NCI-H524 treated with DMSO at 0.1 percent for 48 hours (cell line): Measurements from ENCODE around the gene ADAMTSL4.

Experiments
- DNase-seq: peaks from one replicate; lab custom pipeline; 2025; lab: John Stamatoyannopoulos, UW

Gene ADAMTSL4

DNA sequence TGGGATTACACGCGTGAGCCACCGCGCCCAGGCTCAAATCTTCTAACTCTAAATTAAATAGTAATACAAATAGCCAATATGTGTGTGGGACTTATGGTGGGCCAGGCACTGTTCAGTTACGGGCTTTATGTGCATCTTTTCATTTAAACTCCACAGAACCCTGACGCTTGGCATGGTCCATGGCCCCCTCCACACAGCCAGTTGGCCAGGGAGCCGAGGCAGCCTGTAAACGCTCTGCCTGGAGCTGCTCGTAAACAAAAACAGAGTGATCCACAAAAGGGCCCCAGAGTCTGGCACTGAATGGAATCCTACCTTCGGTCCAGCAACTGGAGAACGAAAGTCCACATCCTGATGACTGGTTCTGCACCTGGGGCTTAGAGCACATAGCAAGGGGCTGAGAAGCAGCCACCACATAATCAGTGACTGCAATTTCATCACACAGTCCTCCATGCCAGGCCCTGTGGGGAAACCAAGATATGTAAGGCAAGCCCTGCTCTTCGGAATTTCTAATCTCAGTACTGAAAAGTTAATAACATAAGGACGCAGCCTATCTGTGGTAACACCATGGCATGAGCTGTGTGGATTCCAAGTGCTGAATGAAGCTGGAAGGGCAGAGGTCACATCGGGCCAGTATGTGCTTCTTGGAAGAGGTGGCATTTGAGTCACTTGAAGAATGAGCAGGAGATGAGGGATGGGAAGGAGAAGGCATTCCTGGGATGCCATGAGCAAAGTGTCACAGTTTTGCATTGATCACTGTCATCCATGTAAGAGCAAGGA is 13.5 kb upstream of the ADAMTSL4 start:
- no peak for DNase-seq

DNA sequence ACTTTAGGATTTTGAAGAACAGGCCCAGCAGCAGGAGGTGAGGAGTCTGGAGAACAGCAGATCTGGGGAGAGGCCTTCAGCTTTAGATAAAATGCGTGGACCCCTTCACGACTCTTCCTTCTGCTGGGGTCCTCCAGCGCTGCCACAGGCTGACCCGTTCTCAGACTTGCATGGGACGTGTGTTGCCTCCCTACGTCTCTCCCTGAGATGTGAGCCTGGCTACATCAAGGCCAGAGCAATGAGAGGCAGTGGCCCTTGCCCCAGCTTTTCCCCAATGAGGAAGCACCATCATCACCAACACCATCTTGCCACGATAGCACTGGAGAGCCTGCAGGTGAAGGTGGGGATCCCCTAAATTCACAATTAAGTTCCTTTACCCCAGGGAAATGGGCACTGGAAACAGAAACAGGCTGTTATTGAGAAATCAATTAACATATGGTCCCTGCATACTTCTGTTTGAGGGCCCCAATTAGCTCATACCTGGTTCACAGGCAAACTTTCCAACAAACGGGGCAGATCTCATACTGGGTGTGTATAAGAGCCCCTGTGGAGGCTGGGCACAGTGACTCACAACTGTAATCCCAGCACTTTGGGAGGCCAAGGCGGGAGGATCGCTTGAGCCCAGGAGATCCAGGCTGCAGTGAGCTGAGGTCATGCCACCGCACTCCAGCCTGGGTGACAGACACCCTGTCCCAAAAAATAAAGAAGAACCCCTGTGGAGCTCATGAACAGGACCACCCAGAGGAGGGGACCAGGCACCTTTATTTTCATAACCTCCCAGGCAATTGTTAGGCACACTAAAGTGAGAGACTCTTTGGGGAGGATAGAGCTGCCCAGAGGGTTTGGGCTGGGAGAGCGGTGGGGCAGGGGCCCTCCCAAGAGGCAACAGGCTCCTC is 12.1 kb upstream of the ADAMTSL4 start:
- no peak for DNase-seq

DNA sequence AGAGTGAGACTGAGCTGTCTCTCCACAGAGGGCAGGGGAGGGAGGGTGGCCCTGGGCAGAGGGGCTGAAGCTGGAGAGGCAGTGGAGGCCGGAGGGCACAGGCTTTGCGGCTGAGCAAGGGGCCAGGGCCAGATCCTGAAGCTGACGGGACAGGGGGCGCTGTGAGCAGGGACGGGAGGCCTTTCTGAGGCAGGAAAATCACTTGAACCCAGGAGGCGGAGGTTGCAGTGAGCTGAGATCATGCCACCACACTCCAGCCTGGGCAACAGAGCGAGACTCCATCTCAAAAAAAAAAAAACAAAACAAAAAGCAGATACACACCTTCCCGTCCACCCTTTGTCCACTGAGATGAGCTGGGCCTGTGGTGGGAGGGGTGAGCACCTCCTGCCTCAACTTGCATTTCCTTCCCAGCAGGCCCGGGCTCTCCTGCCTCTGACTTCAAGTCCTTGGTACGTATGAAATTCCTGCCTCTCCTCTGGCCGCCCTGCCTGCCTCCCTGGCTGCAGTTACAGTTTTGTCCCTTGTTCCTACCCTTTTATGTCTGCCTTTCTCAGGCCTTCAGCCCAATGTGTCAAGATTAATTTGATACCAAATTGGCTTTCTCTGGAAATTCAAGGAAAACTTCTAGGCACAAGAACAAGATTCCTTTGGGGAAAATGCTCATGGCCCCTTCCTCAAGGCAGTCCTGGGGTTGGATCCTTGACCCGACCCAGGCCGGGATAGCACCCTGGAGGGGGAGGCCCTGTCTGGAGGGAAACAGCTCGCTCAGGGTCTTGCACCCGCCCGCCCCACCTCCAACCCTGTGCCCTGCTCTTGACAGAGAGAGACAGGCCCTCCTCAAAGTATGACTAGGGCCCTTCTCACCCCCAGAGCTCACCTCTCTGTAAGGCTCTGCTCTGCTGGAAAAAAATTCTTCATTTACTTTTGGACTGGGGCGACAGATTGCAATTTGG is 11.2 kb upstream of the ADAMTSL4 start:
- DNase-seq = no peak

DNA sequence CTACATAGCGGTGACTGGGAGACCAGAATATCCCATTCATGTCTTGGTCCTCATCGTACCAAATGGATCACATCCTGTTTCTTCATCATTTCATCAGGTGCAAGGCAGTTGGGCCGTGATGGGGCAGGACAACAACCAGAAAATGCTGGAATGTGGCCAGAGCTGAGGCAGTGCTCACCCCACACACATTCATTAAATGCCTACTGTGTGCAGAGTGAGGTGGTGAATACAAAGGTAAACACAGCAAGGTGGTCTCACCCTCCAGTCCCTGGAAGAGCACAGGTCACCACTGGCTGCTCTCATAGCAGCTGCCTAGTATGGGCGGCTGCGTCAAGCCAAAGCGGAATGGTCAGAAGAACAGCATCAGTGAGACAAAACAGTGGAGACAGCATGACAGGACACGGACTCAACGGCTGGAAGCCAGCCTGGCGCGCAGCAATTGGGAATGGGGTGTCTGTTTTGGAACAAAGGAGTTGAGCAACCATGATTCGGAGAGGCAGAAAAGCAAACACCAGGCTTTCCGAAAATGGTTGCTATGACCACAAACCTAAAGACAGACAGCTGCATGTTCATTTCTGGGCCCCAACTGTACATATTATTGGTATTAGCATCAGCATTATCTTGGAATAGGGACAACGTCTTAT is 5.6 kb upstream of the ADAMTSL4 start:
- DNase-seq = no peak

DNA sequence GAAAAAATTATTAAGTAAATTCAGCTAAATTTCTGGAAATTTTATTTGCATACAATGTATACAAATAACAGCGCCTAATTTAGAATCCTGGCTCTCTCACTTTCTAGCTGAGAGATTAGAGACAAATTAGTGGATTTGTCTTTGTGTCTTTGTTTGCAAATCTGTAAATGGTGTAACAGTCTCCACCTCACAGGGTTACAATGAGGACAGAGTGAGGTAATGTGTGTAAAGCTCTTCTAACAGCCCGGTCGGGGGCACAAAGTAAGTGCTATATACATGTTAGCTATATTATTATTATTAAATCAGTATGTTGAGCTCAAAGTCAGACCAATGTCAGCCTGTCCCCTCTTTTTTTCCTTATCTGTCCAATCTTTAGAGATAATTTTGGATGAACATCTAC is 5.0 kb upstream of the ADAMTSL4 start:
- DNase-seq = no peak

DNA sequence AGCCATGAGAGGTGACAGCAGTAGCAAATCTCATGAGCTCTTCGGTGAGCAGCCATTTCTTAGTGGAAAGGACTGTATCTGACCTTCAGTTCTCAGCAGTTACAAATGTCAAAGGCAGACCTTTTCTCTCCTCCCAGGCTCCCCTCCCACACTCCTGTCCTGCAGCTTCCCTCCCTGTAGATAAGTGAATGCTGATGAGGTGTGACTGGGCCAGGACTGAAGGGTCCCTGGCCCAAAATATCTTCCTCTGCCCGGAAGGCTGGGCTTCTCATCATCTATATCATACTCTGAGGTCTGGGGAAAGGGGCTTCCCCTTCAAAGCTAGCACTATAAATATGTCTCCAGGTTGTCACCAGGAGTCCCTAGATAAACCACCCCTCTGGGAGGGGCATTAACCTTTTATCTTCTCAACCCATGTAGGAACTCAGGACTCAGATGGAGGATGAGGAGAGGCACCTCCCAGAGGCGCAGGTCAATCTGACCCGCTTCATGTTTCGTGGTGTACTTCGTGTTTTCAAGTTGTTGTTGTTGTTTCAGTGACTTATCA is 3.6 kb upstream of the ADAMTSL4 start:
- no peak for DNase-seq

DNA sequence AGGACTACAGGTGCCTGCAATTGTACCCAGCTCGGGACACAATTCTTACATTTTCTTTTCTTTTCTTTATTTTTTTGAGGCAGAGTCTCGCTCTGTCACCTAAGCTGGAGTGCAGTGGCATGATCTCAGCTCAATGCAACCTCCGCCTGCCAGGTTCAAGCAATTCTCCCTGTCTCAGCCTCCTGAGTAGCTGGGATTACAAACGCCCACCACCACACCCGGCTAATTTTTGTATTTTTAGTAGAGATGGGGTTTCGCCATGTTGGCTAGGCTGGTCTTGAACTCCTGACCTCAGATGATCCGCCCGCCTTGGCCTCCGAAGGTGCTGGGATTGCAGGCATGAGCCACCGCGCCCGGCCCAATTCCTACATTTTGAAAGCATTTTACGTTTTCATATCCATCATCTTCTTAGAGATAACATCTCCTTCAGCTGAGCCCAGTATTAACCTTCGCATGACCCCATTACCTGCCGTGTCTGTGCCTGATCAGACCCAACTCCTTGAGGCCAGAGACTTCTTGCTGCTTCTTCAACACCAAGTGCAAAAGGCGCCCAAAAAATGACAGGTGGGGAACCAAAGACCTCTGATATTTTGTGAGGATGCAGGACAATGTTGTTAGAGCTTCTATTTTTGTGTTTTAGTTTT is 2.8 kb upstream of the ADAMTSL4 start:
- no peak for DNase-seq

DNA sequence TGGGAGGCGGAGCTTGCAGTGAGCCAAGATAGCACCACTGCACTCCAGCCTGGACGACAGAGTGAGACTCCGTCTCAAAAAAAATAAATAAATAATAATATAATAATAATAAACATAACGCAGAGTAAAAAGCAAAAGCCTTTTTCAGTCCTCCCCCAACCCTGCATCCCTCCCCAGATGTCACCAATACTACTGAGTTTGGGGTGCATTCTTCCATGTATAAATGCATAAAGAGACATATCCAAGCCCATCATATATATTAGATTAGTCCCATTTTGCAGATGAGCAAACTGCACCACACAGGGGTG is 930 bp upstream of the ADAMTSL4 start:
- DNase-seq = no peak

DNA sequence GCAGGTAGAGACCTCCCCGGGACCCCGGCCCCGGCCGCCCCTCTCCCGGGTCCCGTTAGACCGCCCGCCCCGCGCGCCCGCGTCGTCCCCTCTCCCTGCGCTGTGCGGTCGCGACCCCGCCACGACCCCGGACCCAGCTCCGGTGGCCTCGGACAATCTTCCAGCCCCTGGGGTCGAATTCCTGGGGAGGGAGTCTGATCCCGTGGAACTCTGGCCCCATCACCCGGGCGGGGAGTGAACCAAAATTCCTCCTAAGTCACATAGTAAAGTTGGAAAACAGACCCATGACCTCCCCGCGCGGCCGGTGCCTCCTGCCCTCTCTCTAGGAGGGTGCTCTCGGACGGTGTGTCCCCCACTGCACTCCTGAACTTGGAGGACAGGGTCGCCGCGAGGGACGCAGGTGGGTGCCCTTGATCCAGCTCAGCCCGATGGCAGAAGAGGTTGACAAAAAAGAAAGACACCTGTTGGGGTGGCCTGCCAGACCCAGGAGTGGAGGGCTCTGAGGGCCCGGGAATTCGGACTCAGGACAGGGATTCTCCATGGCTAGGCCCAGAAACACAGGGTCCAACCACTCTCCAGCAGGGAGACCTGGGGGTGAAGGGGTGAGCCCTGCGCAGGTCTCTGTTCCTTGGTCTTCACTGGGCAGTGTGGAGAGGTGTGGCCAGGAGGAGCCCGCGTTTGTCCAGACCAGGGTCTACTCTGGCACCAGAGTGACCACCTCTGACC is 451 bp downstream of the ADAMTSL4 start:
- no peak for DNase-seq

DNA sequence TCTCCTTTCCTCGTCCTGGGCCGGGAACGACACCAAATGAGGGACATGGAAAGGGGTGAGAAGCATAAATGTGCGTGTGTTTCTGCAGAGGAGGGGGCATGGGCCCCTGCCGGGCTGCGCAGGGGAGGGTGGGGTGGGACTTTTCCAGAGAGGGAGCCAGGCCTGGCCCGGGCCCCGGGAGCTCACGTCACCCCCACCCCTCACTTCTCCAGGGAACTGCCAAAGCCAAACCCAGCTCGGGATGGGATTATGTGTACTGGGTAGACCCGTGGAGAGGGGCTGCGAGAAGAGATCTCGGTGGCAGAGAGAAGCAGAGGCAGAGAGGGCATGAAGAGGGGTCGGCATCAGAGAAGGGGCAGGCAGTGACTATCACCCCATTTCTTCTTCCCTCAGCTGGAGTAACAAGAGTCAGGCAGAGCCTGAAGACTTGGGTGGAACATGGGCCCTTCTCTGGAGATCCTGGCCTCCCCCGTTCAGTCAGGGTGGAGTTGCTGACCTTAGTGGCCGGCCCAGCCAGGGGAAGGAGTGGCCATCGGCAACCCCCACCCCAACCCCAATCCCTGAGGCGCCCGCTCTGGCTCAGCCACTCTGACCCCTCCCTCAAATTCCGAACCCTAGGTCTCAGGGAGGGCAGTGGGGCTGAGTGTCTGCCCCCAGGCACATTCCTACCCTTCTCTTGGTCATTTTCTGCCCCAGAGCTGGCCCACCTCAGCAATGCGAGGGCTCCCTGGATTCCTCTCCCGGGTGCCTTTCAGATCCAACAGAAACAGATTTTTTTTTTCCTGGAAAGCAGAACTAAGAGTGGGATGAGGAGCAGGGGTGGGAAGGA is 1.2 kb downstream of the ADAMTSL4 start:
- DNase-seq = no peak

DNA sequence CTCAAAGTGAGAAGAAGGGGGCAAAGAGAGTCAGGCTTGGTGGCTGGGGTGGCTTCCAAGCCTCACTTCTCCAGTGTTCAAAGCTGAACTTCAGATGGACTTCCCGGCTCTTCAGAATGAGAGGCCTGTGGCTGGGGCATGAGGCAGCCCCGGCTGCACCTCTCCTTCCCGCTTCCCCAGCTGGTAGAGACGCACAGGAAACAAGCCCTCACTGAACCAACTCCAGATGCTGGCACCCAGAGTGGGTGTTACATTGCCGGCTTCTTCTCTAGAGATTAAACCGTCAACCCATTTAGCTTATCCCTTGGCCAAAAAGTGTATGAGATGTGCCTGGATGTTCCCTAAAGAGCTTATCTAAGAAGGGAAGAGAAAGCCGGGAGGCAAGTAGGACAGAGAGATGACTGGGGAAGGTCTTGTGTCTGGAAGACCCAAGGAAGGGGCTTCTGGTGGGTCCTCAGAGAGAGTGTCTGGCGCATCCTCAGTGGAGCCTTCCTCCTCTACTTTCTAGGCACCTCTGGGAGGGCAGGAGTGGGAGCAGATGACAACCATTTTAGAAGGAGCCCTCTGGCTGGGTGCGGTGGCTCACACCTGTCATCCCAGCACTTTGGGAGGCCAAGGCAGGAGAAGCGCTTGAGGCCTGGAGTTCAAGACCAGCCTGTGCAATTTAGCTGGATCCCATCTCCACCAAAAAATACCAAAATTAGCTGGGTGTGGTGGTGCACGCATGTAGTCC is 2.0 kb downstream of the ADAMTSL4 start:
- no peak for DNase-seq

DNA sequence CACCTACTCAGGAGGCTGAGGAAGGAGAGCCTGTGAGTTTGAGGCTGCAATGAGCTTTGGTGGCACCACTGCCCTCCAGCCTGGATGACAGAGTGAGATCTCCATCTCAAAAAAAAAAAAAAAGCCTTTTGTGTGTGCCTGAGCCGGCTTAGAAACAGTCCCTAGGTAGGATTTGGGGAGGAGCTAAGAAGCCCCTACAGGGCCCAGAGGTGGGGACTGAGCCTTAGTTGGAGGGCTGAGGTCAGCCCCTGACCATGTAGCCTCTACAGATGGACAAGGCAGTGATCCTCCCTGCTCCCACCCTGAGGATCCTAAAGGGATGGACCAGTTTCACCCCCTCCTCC is 2.5 kb downstream of the ADAMTSL4 start:
- no peak for DNase-seq

DNA sequence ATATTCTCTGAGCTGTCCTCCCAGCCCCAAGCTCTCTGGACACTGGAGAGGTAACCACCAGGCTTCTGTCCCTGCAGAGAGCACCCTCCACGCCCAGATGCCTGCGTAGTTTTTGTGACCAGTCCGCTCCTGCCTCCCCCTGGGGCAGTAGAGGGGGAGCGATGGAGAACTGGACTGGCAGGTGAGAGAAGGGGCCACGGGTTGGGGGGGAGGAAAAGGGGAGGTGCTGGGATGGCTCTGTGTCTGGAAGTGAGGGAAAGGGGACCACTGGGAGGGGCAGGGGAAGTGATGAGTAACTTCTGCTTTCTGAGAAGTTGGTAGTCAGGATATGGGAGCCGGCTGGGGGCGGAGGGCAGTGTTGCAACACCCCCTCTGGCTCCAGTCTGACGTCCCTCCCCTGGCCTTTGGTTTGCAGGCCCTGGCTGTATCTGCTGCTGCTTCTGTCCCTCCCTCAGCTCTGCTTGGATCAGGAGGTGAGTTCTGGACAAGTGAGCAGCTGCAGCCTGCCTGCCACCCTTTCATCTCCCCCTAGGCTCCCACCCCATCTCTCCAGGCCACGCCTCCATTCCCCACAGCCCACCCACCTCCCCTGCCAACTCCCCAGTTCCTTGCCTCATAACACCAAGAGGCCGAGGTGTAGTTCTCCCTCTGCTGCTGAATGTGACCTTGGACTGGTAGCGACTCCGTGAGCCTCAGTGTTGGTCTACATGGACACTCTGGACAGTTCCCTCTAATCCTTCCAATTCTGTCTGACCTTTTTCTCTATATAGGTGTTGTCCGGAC is 3.1 kb downstream of the ADAMTSL4 start:
- no peak for DNase-seq

DNA sequence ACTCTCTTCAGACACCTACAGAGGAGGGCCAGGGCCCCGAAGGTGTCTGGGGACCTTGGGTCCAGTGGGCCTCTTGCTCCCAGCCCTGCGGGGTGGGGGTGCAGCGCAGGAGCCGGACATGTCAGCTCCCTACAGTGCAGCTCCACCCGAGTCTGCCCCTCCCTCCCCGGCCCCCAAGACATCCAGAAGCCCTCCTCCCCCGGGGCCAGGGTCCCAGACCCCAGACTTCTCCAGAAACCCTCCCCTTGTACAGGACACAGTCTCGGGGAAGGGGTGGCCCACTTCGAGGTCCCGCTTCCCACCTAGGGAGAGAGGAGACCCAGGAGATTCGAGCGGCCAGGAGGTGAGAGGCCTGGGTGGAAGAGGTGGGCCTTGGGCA is 3.7 kb downstream of the ADAMTSL4 start:
- DNase-seq = no peak

DNA sequence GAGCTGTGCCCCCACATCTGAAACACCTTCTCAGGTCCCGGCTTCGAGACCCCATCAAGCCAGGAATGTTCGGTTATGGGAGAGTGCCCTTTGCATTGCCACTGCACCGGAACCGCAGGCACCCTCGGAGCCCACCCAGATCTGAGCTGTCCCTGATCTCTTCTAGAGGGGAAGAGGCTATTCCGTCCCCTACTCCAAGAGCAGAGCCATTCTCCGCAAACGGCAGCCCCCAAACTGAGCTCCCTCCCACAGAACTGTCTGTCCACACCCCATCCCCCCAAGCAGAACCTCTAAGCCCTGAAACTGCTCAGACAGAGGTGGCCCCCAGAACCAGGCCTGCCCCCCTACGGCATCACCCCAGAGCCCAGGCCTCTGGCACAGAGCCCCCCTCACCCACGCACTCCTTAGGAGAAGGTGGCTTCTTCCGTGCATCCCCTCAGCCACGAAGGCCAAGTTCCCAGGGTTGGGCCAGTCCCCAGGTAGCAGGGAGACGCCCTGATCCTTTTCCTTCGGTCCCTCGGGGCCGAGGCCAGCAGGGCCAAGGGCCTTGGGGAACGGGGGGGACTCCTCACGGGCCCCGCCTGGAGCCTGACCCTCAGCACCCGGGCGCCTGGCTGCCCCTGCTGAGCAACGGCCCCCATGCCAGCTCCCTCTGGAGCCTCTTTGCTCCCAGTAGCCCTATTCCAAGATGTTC is 4.3 kb downstream of the ADAMTSL4 start:
- DNase-seq = no peak

DNA sequence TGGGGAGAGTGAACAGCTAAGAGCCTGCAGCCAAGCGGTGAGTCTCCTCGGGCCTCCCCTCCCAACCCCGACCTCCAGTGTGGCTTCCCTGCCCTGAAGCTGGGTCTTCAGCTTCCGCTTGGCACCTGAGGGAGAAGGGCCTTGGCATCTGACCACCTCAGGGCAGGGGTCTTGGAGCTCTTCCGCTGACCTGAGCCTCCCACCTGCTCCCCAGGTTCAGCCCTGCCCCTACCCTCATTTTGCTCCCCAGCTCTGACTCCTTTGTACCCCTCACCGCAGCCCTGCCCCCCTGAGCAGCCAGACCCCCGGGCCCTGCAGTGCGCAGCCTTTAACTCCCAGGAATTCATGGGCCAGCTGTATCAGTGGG is 4.9 kb downstream of the ADAMTSL4 start:
- no peak for DNase-seq

DNA sequence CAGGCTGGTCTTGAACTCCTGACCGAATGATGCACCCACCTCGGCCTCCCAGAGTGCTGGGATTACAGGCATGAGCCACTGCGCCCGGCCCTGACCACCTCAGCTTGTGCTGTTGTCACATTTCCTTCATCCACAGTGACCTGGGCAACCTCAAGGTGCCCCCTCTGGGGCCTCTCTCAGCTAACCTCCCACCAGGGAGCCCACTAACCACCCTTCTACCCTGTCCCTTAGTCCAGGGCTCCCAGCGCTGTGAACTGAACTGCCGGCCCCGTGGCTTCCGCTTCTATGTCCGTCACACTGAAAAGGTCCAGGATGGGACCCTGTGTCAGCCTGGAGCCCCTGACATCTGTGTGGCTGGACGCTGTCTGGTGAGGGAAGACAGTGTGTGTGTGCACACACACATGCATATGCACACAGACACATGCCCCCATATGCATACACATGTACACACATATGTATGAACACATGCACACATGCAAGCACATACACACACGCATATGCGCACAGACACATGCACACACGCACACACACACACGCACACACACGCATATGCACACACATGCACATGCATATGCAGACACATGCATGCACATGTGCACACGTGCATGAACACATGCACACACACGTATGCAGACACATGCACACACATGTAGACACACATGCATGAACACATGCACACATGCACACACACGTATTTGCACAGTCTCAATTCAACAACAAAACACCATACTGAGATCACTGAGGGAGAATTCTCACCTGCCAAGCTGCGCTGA is 6.2 kb downstream of the ADAMTSL4 start:
- DNase-seq = no peak
